ENCODE results near the gene FBLN1.

FBLN1 gene

DNA sequence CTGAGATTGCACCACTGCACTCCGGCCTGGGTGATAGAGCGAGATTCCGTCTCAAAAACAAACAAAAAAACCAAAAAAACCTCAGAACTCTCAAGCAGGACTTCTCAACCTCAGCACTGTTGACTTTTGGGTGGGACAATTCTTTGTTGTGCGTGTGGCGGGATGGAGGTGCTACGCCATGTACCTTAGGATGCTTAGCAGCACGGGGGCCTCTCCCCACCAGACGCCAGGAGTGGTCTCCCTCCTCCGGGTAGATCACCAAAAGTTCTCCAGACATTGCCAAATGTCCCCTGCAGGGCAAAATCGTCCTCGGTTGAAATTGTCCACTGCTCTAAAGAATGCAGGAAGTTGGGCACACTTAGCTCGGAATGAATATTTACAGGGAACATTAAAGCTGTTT, 142.0 kb downstream of the FBLN1 start:
- no peak for DNase-seq

DNA sequence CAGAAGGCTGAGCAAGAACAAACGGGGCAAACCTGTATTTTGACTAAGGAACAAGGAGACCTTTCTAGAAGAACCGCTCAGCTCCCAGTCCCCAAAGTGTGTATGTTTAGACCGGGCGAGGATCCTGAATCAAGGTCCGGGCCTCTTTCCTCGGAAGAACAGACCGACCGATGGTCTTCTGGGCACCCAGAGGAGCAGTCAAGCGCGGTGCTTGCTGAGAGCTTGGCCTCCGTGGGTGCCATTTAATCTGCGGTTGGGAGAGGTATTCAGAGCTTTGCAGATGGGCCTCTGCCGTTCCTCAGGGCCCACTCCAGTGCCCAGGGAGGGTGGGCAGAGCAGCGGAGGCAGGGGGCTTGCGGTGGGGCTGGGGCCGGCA, 142.5 kb downstream of the FBLN1 start:
- no peak for DNase-seq

DNA sequence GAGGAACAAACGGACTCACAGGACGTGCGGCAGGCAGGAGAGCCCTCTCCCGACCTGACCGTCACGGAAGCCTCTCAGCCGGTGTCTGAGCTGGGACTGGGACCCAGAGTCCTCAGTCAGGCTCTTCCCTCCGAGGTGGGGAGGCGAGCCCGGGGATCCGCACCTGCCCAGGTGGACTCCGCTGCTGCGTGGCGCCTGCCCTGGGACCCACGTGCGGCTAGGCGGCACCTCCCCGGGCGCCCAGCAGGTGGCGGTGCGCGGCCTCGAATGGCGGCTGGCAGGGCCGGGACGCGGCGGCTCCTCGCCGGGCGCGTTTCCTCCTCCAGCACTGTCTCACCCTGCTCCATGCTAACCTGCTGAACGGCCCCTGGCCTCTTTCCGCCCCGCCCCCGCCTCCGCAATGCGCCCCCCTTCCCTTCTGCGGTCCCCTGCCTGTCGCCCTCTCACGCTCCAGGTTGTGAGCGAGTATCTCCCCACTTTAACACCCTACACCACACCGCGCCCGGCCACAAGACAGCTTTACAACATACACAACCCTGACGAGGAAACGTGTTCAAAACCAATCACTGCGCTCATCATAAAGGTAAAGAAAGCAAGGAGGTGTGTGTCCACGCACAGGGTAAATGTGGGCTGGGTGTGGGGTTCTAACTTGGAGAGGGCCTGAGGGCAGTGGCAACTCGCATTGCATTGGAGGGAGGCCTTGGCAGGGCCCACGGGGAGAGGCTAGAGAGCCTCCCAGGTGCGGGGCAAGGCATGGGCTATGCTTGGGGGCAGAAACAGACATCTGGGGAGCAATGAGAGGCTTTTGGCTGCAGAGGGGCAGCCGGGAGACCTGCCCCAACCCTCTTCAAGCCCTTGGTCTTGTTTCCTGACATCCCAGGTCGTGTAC, 143.1 kb downstream of the FBLN1 start:
- peak; percentile 77 for DNase-seq

GRCh38 chr22:45647532-45648225, 145.0 kb downstream of the FBLN1 start:
- DNase-seq = no peak

- no peak for DNase-seq
Measured at GRCh38 chr22:45648301-45649117, 145.8 kb downstream of the FBLN1 start.

DNA sequence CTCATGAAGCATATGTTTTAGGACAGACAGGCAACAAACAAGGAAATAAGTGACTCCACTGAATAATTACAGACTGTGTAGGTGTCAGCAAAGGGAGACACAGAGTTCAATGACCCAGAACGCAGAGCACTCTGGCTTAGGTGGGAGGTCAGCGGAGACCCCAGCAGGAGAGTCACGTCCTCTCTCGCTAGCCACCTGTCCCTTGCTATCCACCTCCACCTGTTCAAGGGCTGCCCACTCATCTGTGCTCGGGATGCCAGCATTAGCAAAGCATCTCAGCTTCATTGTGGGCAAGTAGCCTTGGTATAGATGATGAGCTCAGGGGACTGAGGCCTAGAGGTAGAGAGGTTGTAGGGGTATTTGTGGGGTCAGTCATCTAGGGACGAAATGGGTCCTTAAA, 147.1 kb downstream of the FBLN1 start:
- DNase-seq = no peak

- DNase-seq = no peak
Measured at GRCh38 chr22:45650721-45651120, 148.0 kb downstream of the FBLN1 start.
